ENCODE data around the gene HS6ST2. TPM values are rescaled to one million over a fixed set of nuclear protein-coding genes. Genes with fewer than 3 reads are reported as not detected.

The HS6ST2 gene
- total RNA-seq, 2 donors from 2014 or later = 0.70 to 0.87 TPM

- DNase-seq = no peak
- intact Hi-C loops (cut with DNase I, micrococcal nuclease) = no loop called here
- no peak for ATAC-seq
Observed at GRCh38 chrX:132609362-132609848, 349.0 kb downstream of the HS6ST2 start.

GRCh38 chrX:132603700-132604286 is 354.6 kb downstream of the HS6ST2 start:
- ATAC-seq = no peak
- intact Hi-C loops (cut with DNase I, micrococcal nuclease) = no loop called here

GRCh38 chrX:132602701-132603100 is 355.7 kb downstream of the HS6ST2 start:
- intact Hi-C loops (cut with DNase I, micrococcal nuclease) = no loop called here
- ATAC-seq (no peak), DNase-seq (no peak)

More at GRCh38 chrX:132603700-132604286, 354.6 kb downstream of the HS6ST2 start:
- no peak for DNase-seq

- intact Hi-C loops (cut with DNase I, micrococcal nuclease) = no loop called here
- ATAC-seq (no peak), DNase-seq (no peak)
Observed at GRCh38 chrX:132594999-132595398, 363.4 kb downstream of the HS6ST2 start.

GRCh38 chrX:132594129-132594528 is 364.3 kb downstream of the HS6ST2 start:
- intact Hi-C loops (cut with DNase I, micrococcal nuclease) = no loop called here
- DNase-seq = no peak
- no peak for ATAC-seq

GRCh38 chrX:132592880-132593279 is 365.5 kb downstream of the HS6ST2 start:
- intact Hi-C loops (cut with DNase I, micrococcal nuclease) = no loop called here
- DNase-seq (no peak), ATAC-seq (peak; percentile 44)

- ATAC-seq (no peak), DNase-seq (no peak)
- intact Hi-C loops (cut with DNase I, micrococcal nuclease) = no loop called here
Observed at GRCh38 chrX:132591719-132592275, 366.6 kb downstream of the HS6ST2 start.

GRCh38 chrX:132590350-132591026 is 367.9 kb downstream of the HS6ST2 start:
- ATAC-seq = no peak
- no peak for DNase-seq
- intact Hi-C loops (cut with DNase I, micrococcal nuclease) = no loop called here

GRCh38 chrX:132584936-132585335 is 373.5 kb downstream of the HS6ST2 start:
- ATAC-seq (no peak), DNase-seq (no peak)
- intact Hi-C loops (cut with DNase I, micrococcal nuclease) = no loop called here

- intact Hi-C loops (cut with DNase I, micrococcal nuclease) = no loop called here
- ATAC-seq = no peak
- no peak for DNase-seq
Observed at GRCh38 chrX:132576939-132577338, 381.5 kb downstream of the HS6ST2 start.

Other genes starting within 250 kb of the HS6ST2 start
- not detected for gene USP26, start 138.5 kb upstream of the HS6ST2 start, total RNA-seq